Measurements from ENCODE around the gene KASH5.
A peak's percentile ranks its signal among the peaks of the same experiment; 100 is the strongest.
"Not testable (repeated sequence)": the region's sequence is repeated elsewhere in the genome, so short reads cannot be mapped to it uniquely, and the experiment has no call there.

Gene KASH5

GRCh38 chr19:49439836-49440235 is 51.8 kb downstream of the KASH5 start:
- DNase-seq: no peak

- no peak for DNase-seq
These were observed 52.6 kb downstream of the KASH5 start for GRCh38 chr19:49440439-49441209.

- no peak for DNase-seq
These were observed 53.3 kb downstream of the KASH5 start, which contains the start of gene SLC17A7 for GRCh38 chr19:49441210-49441959. TSS of gene SLC17A7 (minus strand) at chr19:49441527. CDS start at chr19:49441379, 148 bp downstream.

- DNase-seq: no peak
These were observed 53.9 kb downstream of the KASH5 start for GRCh38 chr19:49441960-49442350.

- no peak for DNase-seq
These were observed 54.3 kb downstream of the KASH5 start for GRCh38 chr19:49442354-49442753.

GRCh38 chr19:49442771-49443365 is 54.8 kb downstream of the KASH5 start:
- peak; percentile 88 for DNase-seq

- peak; percentile 91 for DNase-seq
These were observed 55.5 kb downstream of the KASH5 start for GRCh38 chr19:49443366-49444099.

GRCh38 chr19:49444100-49444700 is 56.2 kb downstream of the KASH5 start:
- not testable (repeated sequence) for DNase-seq

- DNase-seq: no peak
These were observed 57.9 kb downstream of the KASH5 start for GRCh38 chr19:49445997-49446396.

GRCh38 chr19:49447485-49448431 is 59.7 kb downstream of the KASH5 start:
- DNase-seq: peak; percentile 25

- DNase-seq: no peak
These were observed 60.4 kb downstream of the KASH5 start for GRCh38 chr19:49448432-49448786.

- no peak for DNase-seq
These were observed 62.4 kb downstream of the KASH5 start for GRCh38 chr19:49450405-49450804.

- peak; percentile 97 for DNase-seq
These were observed 63.6 kb downstream of the KASH5 start, which contains the start of gene PIH1D1 for GRCh38 chr19:49451430-49452181. TSS of gene PIH1D1 (minus strand) at chr19:49451814. CDS start at chr19:49451574, 240 bp downstream.

- DNase-seq: peak; percentile 96
These were observed 65.1 kb downstream of the KASH5 start, which contains the start of gene ALDH16A1 for GRCh38 chr19:49453013-49453756. TSS of gene ALDH16A1 (plus strand) at chr19:49453225. CDS start at chr19:49453332, 107 bp downstream.

- DNase-seq: no peak
These were observed 65.8 kb downstream of the KASH5 start for GRCh38 chr19:49453757-49454240.

- no peak for DNase-seq
These were observed 67.7 kb downstream of the KASH5 start for GRCh38 chr19:49455773-49456172.

GRCh38 chr19:49456326-49456725 is 68.3 kb downstream of the KASH5 start:
- no peak for DNase-seq

- no peak for DNase-seq
These were observed 70.5 kb downstream of the KASH5 start for GRCh38 chr19:49458567-49458903.

- no peak for DNase-seq
These were observed 71.3 kb downstream of the KASH5 start for GRCh38 chr19:49459388-49459787.

GRCh38 chr19:49461130-49461529 is 73.1 kb downstream of the KASH5 start:
- not testable (repeated sequence) for DNase-seq
